Keratinocyte (primary cell): ENCODE measurements around the gene SMARCC2.

Experiments used
- CTCF ChIP-seq, 3 experiments: IDR thresholded peaks in 1 of 3; conservative IDR thresholded peaks in 1 of 3; optimal IDR thresholded peaks in 1 of 3; 2 replicates in 2 of 3; 3 replicates in 1 of 3; pipeline versions ENCODE3 to v1.5.1; 2011; ENCODE audit warnings: low read length in 3 of 3, mild to moderate bottlenecking in 3 of 3, moderate library complexity in 2 of 3, control low read depth in 1 of 3, inconsistent platforms in 1 of 3; ENCODE audit not compliant: insufficient read depth in 2 of 3; ENCODE audit errors: extremely low read depth in 1 of 3
- EZH2 ChIP-seq: IDR thresholded peaks from one replicate; pipeline ENCODE4 v1.6.1; 2012; ENCODE audit warnings: inconsistent platforms, mild to moderate bottlenecking, low read length, moderate library complexity

- no peak for TF ChIP-seq CTCF (optimal IDR thresholded peaks at IDR 0.05 in 1 of 3, IDR thresholded peaks at IDR 0.05 in 1 of 3, conservative IDR thresholded peaks at IDR 0.05 in 1 of 3; ENCODE audit: extremely low read depth in 1 of 3, insufficient read depth in 2 of 3, low read length in 3 of 3)
- no peak for TF ChIP-seq EZH2
Observed at GRCh38 chr12:56115329-56115728, 74.0 kb downstream of the SMARCC2 start.
